Epithelial cell of alveolus of lung (primary cell): ENCODE results near the gene GGCX. TPM values are rescaled to one million over a fixed set of nuclear protein-coding genes. Genes with fewer than 3 reads are reported as not detected.

Source experiments
- total RNA-seq: library from RNA; depleted of rRNA; stranded (reverse); fragments of >200 nt; gene quantifications from 2 replicates; pipeline ENCODE4 v1.2.1, GENCODE V29; 2015

GGCX gene
- total RNA-seq: 27.1 and 59.7 TPM in 2 replicates

GRCh38 chr2:85561280-85562212 is at the start of gene GGCX:
TSS of gene GGCX (minus strand) at chr2:85561493. CDS start at chr2:85561428, 65 bp downstream.

GRCh38 chr2:85602476-85603234 is 41.4 kb upstream of the GGCX start, which contains the start of gene TMEM150A:
TSS of gene TMEM150A (minus strand) at chr2:85602698. CDS start at chr2:85601948, 750 bp downstream.

GRCh38 chr2:85595301-85596025 is 34.2 kb upstream of the GGCX start, which contains the start of gene RNF181:
TSS of gene RNF181 (plus strand) at chr2:85595745. CDS start at chr2:85595764, 19 bp downstream.

GRCh38 chr2:85584354-85584856 is 23.1 kb upstream of the GGCX start, which contains the start of gene VAMP5:
TSS of gene VAMP5 (plus strand) at chr2:85584431. CDS start at chr2:85584491, 60 bp downstream.

GRCh38 chr2:85577386-85578242 is 16.3 kb upstream of the GGCX start, which contains the start of gene VAMP8:
TSS of gene VAMP8 (plus strand) at chr2:85577586. CDS start at chr2:85577647, 61 bp downstream.

DNA sequence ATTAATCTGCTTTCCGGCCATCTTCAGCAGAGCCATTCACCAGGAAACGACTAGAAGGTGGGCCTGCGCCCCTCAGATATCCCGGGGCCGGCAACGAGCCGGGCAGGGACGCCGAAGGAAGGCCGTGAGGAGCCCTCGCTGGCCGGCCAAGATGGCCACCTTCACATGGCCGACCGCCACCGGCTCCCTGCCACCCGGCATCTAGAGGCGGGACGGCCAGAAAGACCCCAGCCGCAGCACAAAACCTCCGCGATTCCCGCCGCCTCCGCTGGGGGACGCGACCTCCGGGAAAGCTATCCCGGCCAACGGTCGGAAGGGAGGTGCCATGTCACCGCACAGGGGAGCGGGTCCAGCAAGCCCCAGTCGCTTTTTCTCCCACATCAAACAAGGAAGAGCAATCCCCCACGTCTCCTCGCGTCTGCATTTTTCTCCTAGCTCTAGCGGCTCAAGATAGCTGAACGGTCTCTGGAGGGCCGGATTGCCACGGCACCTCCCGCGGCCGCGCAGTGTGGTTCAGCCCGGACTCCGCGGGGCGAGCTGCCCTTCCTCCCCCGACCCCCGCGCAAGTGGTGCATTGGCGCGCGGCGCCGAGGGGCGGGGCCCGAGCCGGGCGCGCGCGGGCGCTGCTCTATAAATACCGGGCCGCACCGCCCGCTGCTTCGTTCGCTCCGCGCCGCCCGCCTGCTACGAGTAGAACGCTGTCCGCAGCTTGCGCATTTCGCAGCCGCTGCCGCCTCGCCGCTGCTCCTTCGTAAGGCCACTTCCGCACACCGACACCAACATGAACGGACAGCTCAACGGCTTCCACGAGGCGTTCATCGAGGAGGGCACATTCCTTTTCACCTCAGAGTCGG is 22.6 kb downstream of the GGCX start, which contains the start of gene MAT2A:
MAT2A (plus strand) TSS at position 662 of the 854 bp plus-strand sequence; CDS start at position 782, 120 bp downstream.

Other genes starting within 250 kb of the GGCX start
- gene TGOLN2, start 233.5 kb downstream of the GGCX start, total RNA-seq: 74.9 and 117 TPM in 2 replicates
- gene RETSAT, start 207.0 kb downstream of the GGCX start, total RNA-seq: 29.2 and 35.4 TPM in 2 replicates
- 7.1 and 18.2 TPM in 2 replicates for gene ELMOD3, start 206.7 kb downstream of the GGCX start, total RNA-seq
- gene CAPG, start 151.1 kb downstream of the GGCX start, total RNA-seq: 108 and 196 TPM in 2 replicates
- gene SH2D6, start 142.8 kb downstream of the GGCX start, total RNA-seq: 0.13 TPM in 1 of 2 replicates, not detected in the other
- 46.6 and 56.6 TPM in 2 replicates for gene MAT2A, start 22.3 kb downstream of the GGCX start, total RNA-seq
- 3.2 and 13.1 TPM in 2 replicates for gene VAMP8, start 16.1 kb upstream of the GGCX start, total RNA-seq
- gene VAMP5, start 22.9 kb upstream of the GGCX start, total RNA-seq: 63.6 and 76.9 TPM in 2 replicates
- gene RNF181, start 34.3 kb upstream of the GGCX start, total RNA-seq: 212 and 244 TPM in 2 replicates
- 7.9 and 15.1 TPM in 2 replicates for gene TMEM150A, start 41.2 kb upstream of the GGCX start, total RNA-seq
- gene C2orf68, start 50.6 kb upstream of the GGCX start, total RNA-seq: 14.6 and 16.2 TPM in 2 replicates
- 49.3 and 68.1 TPM in 2 replicates for gene USP39, start 54.7 kb upstream of the GGCX start, total RNA-seq
- gene SFTPB, start 106.7 kb upstream of the GGCX start, total RNA-seq: 1.9 TPM in 1 of 2 replicates, not detected in the other
- 0.24 TPM in 1 of 2 replicates, not detected in the other for gene GNLY, start 132.9 kb upstream of the GGCX start, total RNA-seq
- 5.3 and 63.2 TPM in 2 replicates for gene ATOH8, start 192.5 kb upstream of the GGCX start, total RNA-seq